HG03469 (cell line): ENCODE results near the gene BCAS1.

ENCODE experiments used
- ATAC-seq: cut with Tn5 transposase; IDR thresholded peaks from one replicate; pipeline ENCODE4 v1.9.1; 2021; ENCODE audit warnings: mild to moderate bottlenecking, moderate library complexity, moderate number of reproducible peaks; ENCODE audit not compliant: unreplicated experiment

Gene BCAS1

DNA sequence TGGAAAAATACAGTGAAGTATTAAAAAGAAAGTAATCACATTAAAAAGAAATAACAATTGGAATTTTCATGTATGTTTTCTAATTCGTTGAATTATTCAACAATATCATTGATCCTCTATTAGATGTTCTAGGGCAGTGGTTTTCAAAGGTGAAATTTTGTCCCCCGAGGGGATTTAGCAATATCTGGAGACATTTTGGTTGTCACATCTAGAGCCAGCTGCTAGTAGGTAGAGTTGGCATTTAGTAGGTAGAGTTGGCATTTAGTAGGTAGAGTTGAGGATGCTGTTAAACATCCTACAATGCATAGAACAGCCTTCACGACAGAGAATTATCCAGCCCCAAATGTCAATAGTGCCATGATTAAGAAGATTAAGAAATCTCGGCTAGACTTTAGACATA lies 173.7 kb downstream of the BCAS1 start:
- no peak for ATAC-seq

DNA sequence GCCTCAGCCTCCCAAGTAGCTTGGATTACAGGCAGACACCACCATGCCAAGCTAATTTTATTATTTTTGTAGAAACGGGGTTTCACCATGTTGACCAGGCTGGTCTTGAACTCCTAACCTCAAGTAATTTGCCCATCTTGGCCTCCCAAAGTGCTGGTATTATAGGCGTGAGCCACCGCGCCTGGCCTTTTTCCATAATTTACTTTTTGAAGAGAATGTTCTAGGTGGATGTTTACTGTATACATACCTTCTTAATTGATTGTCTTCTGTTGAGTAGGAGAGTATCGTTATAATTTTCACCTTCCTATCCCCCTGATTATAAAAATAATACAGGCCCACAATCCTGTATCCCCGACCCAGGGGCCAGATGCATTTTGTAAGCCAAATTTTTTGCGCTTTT lies 174.4 kb downstream of the BCAS1 start:
- no peak for ATAC-seq

DNA sequence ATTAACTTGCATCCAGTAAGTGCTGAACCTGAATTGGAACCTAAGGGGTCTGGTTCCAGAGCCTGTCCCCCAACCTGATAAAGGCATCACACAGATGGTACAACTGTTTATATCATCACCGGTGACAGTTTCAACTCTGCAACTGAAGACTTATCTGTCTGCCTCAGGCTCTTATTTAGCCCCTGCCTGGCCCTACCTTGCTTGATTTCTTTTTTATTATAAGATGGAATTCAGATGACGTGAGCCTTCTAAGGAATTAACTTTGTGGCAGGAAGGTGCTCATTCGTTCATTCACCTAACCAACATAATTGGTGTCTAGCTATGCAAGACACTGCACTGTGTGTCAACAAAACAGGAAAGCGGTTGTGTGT lies 175.0 kb downstream of the BCAS1 start:
- no peak for ATAC-seq

DNA sequence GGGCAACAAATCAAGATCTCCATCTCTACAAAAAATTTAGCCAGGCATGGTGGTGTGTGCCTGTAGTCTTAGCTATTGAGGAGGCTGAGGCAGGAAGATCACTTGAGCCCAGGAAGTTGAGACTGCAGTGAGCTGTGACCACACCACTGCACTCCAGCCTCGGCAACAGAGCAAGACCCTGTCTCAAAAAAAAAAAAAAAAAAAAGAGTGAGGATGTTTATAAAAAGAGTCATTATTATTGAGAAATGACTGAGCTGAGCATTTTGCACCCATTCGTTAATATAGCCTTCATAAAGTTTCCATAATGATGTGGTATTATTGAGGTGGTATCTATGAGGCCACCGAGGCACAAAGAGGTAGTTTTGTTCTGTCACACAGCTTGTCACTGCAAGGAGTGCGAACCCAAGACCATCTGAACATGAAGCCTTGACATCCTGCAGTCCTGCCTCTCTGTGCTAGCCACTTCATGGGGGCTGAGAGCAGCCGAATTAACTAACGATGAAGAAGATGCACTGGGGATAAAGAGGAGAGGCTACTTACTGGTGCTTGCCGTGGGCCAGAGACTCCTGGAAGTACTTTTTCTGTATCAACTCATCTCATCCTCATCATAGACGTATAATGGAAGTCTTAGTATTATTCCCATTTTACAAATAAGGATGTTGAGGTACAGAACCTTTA lies 175.5 kb downstream of the BCAS1 start:
- ATAC-seq, result no peak
